Liver (tissue), 3 donors: ENCODE measurements around the gene SLC17A4.

Experiments used
- ATF3 ChIP-seq: IDR thresholded peaks from 2 replicates; pipeline ENCODE4 v1.6.1; 2016; ENCODE audit warnings: antibody characterized with exemption
- CTCF ChIP-seq: fragments of 150-350 bp; IDR thresholded peaks from 2 replicates; pipeline ENCODE4 v1.5.1; 2017; ENCODE audit warnings: improper control_type of control experiment, low read depth, low read length; ENCODE audit not compliant: missing input control
- MAX ChIP-seq: IDR thresholded peaks from 2 replicates; pipeline ENCODE4 v1.6.1; 2016; ENCODE audit warnings: antibody characterized with exemption
- TAF1 ChIP-seq: conservative IDR thresholded peaks from 2 replicates; pipeline ENCODE4 v1.6.1; 2016; ENCODE audit warnings: antibody characterized with exemption, mild to moderate bottlenecking
- YY1 ChIP-seq: IDR thresholded peaks from 2 replicates; pipeline ENCODE4 v1.6.1; 2016; ENCODE audit warnings: antibody characterized with exemption, mild to moderate bottlenecking
- donor health status: healthy.
- donor health status: healthy.

GRCh38 chr6:25731721-25732120 lies 22.8 kb upstream of the SLC17A4 start:
- TF ChIP-seq CTCF (no peak), TAF1 (no peak), ATF3 (no peak), YY1 (no peak), MAX (no peak)
